NCI-H524 (cell line): Measurements from ENCODE around the gene SEMG2.
A peak's percentile ranks its signal among the peaks of the same experiment; 100 is the strongest.

ENCODE experiments used
- DNase-seq, 2 experiments: peaks; one replicate each; lab custom pipeline; 2025; lab: John Stamatoyannopoulos, UW

Gene SEMG2, protein sequence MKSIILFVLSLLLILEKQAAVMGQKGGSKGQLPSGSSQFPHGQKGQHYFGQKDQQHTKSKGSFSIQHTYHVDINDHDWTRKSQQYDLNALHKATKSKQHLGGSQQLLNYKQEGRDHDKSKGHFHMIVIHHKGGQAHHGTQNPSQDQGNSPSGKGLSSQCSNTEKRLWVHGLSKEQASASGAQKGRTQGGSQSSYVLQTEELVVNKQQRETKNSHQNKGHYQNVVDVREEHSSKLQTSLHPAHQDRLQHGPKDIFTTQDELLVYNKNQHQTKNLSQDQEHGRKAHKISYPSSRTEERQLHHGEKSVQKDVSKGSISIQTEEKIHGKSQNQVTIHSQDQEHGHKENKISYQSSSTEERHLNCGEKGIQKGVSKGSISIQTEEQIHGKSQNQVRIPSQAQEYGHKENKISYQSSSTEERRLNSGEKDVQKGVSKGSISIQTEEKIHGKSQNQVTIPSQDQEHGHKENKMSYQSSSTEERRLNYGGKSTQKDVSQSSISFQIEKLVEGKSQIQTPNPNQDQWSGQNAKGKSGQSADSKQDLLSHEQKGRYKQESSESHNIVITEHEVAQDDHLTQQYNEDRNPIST

DNA sequence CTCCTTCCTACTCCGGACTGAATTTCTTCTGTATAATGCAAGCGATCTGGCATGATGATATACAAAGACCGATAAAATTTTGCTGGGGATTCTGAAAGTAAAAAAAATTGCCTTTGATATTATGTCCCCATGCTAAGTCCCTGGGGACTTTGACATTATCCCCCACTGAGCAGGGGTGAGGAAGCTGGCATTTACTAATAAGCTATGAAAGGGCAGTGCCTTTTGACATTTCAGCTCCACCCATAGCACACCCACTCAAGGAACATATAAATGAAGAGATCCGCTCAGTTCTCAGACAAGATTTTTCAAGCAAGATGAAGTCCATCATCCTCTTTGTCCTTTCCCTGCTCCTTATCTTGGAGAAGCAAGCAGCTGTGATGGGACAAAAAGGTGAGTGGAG, at the start of gene SEMG2:
Gene SEMG2, plus strand, starts transcription at position 298 of the 400 bp plus-strand sequence. Its CDS starts 17 bp downstream, at position 315.
- no peak for DNase-seq

DNA sequence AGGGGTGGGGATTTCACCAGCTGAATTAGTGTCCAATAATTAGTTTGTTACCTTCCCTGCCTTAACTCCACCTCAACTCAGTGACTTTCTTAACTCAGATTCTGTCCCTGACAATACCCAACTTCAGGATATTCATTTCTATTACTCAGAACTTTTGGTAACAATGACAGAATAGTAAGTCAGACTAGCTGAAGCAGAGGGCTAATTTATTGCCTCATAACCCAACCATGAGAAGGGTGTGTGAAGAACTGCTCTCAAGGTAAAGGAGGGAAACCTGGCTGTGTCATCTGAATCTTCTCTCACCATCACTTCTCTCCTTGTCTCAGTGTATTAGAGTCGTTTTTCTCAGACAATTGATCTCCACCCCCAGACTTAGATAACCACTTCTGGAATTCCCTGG, 47.7 kb upstream of the SEMG2 start:
- no peak for DNase-seq

DNA sequence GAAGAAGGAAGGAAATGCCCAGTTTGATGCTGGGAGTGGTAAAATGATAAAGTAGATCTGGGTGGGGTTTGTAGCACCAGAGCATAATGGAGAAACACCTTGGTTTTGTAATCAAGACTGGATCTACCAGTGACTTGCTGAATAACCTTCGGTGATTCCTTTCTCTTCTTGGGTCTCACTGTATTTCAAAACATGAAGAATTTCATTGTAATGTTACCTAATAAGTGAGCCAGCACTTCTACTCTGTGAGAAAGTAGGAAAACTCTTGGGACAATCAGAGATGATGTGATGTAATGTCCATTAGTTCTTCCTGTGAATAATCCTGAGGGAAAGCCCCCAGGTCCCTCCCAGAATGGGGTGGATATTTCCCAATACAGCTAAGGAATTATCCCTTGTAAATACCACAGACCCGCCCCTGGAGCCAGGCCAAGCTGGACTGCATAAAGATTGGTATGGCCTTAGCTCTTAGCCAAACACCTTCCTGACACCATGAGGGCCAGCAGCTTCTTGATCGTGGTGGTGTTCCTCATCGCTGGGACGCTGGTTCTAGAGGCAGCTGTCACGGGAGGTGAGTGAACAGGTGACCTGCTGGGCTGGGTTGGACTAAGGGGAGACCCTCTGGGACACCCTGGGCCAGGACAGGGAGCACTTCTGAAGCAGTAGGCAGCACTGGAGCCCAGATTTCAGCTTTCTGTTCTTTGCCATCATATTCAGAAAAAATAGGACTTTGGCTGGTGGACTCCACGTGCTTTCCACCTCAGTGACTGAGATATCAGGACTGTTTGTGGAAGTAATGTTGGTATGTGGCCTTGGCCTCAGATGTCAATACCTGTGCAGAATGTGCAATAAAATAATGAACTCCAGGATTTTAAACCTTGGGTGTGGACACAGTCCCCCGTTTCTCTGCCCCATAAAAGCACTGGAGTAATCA, 46.5 kb upstream of the SEMG2 start, which contains the start of gene PI3:
Gene PI3, plus strand, starts transcription at position 469 of the 931 bp plus-strand sequence. Its CDS starts 21 bp downstream, at position 490.
- DNase-seq = no peak

DNA sequence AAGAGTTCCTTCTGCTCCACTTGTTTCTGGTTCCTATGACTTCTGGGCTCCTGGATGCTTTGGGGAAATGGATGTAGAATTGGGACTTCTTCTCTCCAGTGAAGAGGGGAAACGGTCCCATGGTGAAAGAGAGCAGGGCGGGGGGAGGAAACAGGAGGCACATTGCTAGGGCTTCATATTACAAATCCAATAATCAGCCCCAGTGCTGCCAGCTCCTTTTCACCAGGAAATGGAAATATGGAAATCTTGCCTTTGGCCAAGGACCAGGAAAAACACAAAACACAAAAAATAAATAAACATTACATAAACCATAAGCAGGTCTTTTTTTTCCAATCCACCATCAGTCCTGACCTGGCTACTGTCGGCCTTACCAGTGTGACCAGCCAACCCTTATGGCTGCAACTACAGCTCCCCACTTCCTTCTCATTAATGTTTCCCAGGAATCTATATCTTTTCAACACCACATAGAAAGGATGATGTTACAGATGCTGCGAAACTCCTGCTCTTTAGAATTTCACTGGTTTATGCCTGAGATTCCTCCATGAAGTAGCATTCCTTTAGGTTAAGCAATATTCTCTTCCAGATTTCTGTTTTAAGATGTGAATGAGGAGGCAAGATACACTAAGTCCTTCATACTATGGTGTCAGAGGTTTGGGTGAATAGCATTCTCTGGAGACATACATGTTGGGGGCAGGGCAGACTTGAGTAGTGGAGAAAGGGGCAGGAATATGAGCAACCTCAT, 44.5 kb upstream of the SEMG2 start:
- DNase-seq = peak; percentile 24 to 57

DNA sequence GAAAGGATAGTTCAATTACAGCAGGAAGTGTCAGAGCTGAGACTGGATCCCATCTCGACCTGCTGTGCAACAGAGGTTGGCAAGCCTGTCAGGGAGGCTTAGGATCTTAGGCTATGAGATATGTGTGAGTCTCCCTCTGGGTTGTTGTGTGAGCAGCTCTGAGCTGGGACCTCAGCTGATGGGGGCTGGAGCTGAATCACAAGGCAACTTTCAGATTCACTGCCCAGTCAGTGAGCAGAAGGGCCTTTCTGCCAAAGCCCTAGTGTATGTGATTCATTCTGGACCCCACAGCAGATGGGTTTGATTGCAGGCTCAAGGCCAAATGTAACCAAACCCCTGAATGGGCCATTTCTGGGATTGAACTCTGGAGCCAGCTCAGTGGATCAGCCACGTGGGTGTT, 42.0 kb upstream of the SEMG2 start:
- no peak for DNase-seq

DNA sequence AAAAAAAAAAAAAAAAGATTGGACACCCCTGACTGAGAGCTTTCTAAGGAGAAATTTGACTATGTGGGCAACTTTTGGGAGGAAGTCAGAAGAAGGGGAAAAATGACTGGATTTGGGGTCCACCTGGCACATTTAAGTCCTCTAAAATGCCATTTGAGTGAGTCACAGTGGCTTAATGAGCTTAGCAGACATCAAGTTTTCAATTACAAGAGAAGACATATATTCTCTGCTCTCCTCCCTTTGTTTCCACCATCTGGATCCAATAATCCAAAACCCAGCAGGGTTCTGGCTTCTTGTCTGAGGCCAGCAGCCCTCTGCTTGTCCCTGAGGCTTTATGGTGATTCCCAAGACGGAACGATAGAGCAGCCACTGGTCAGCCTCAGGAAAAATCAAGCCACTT, 39.5 kb upstream of the SEMG2 start:
- DNase-seq = peak; percentile 6 to 42

DNA sequence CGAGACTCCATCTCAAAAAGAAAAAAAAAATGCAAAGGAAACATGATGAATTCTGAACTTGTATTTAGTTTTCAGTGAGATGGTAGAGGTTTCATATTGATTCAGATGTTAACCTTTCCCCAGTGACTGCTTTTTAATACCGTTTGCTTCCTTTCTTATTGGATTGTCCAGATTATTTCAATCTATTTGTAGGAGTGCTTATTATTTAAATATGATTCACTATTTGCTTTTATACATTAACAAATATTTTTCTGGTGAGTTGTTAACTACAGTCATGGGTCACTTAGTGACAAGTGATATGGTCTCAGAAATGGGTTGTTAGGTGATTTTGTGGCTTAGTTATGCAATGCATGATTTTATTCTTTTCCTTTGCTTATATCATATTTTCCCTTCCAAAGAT, 38.1 kb upstream of the SEMG2 start:
- no peak for DNase-seq

DNA sequence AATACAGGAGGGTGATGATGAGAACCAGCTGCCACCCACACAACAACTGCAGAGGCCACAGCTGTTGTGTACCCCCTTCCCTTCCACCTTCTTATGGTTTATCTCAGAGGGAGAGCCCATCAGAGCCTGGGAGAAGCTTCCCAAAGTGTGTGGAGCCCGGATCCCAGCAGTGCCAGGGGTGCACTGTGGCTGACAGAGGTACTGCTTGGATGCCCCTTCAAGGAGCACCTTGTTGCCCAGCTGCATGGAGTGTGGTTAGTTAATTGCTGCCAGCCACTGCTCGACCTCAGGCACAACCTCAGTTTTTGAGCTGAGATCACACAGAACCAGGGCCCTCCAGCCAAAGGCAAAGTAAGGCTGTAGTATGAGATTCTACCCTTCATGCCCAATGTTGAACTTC, 33.5 kb upstream of the SEMG2 start:
- DNase-seq = no peak

DNA sequence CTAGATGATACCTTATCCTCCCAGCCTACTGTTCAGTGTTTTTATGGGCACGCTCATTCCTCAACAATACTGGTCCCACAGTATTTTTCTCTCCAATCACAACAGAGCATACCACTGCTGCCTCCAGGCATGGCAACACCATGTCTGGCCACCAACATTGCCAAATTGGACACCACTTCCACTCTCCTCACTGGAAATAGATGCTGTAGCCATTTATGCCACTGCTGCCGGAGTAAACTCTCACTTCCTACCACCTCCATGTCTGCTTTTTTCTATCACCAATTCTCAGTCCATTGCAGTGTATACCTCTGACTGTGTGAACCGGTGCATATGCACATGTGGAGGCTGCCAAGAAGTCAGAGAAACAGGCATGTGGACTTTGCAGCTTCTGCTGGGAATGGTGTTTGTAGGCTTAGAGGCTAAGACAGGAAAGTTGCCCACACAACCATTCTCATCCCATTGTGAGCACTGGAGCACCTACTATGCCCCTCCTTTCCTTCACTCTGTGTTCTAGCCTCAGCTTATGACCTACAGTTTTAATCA, 32.0 kb upstream of the SEMG2 start:
- no peak for DNase-seq

DNA sequence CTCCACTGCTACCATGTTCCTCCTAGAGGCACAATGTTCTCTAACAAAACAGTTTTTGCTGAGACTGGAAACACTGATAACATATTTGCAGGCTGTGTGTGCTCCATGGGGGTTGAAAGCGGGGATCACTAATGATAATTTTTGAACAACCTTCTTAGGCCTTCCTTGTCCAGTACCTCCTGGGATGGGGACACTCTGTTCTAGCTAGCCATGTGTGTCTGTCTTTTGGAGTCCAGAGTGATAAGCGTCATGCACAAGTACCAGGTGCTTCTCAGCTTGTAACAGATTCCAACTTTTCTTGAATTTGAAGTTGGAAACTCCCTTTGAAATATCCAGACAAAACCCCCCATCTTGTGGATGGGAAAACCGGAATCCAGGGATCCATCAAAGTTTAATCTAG, 31.3 kb upstream of the SEMG2 start:
- no peak for DNase-seq

DNA sequence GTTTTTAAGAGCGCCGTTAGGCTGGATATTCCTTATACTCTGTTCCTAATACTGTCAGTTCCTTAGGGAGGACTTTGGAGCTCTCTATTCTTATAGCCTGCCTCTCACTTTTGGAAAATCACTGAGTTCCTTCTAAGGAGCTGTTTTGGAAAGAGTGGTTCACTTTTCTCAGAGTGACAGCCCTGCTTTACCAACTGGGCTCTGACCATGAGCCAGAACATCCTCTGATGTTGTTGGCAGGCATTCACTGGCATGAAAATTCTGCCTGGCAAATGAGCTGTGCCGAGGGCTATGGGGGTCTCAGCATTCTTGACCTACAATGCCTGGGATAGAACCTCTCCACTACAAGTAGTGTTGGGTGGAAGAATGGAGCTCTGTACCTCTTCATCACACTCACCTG, 29.2 kb upstream of the SEMG2 start:
- no peak for DNase-seq

DNA sequence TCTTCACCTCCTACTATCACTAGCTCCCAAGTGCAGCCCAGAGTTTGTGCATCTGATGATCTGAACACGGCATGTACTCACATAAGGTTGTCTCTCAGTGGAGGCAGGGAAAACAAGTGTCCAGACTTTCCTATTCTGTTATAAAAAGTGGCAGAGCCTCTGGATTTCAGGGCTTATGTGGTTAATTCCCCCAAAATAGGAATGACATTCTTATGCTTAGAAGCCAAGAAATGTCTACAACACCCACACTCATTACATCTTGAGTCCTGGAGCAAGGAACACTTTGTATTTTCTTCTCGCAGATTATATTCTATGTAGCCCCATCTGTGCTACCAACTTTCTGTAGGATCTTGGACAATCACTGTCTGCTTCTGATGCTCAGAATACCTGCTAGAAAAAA, 27.8 kb upstream of the SEMG2 start:
- DNase-seq = no peak

DNA sequence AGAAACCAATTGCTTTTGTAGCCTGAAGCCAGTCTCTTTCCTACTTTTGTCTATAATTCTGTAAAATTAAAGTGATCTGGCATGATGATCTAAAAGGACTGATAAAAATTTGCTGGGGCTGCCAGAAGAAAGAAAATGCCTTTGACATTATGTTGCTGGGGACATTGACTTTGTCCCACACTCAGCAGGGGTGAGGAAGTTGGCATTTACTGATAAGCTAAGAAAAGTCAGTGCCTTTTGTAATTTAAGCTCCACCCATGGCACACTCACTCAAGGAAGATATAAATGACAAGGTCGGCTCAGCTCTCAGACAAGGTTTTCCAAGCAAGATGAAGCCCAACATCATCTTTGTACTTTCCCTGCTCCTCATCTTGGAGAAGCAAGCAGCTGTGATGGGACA, 14.4 kb upstream of the SEMG2 start, which contains the start of gene SEMG1:
Gene SEMG1, plus strand, starts transcription at position 309 of the 400 bp plus-strand sequence. Its CDS starts 21 bp downstream, at position 330.
- no peak for DNase-seq

DNA sequence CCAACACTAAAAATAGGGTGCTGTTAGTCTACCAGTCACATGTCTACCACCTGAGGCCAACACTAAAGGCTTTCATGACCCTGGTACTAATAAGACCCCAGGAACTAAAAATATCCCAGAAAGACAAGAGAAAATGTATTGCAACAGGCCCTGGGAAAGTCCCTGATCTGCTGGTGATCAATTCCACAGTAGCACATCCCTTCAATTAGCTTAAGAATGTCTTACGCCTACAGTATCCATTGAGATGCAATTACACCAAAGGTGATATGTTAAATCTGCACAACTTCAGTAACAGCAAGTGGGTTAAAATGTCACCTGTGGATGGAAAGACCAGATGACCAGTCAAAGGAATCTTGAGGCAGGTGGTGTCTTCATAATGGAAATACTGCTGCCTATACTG, 11.2 kb upstream of the SEMG2 start:
- DNase-seq = no peak

DNA sequence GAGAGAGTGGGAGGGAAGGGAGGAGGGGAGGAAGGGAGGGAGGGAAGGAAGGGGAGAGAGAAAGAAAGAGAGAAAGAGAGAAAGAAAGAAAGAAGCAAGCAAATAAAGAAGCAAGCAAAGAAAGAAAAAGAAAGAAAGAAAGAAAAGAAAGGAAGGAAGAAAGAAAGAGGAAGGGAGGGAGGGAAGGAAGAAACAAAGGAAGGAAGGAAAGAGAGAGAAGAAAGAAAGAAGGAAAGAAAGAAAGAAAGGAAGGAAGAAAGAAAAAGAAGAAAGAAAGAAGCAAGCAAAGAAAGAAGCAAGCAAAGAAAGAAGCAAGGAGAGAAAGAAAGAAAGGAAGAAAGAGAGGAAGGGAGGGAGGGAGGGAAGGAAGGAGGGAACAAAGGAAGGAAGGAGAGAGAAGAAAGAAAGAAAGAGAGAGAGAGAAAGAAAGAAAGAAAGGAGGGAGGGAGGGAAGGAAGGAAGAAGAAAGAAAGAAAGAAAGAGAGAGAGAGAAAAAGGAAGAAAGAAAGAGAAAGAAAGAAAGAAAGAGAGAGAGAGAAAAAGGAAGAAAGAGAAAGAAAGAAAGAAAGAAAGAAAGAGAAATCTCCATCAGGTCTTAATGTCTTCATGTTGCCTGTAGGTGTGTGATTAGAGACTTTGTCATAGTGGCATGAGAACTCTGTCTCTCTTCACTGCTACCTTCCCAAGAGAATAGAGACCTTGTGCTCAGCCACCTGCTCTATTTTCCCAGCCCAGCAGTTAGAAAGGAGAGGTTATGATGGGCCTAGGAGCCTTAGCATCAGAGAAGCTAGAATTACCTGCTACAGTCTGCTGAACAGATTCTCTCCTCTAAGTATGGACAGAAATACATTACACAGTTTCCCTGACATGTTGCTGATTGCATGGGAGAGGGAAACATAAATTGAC, 9.4 kb upstream of the SEMG2 start:
- no peak for DNase-seq

DNA sequence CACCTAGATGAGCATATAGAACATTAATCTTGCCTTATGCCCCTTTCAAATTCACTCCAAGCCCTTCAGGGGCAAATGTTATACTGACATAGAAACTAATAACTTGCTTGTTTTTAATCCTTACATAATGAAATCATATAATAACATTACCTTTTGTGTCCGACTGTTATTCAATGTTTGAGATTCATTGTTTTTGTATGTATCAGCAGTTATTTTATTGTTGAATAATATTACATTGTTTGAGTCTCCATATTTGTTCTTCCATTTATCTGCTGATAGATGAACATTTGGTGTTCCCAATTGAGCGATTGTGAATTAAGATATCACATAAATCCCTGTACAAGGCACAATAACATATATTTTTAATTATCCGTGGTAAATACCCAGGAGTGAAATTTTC, 8.3 kb upstream of the SEMG2 start:
- DNase-seq = no peak

DNA sequence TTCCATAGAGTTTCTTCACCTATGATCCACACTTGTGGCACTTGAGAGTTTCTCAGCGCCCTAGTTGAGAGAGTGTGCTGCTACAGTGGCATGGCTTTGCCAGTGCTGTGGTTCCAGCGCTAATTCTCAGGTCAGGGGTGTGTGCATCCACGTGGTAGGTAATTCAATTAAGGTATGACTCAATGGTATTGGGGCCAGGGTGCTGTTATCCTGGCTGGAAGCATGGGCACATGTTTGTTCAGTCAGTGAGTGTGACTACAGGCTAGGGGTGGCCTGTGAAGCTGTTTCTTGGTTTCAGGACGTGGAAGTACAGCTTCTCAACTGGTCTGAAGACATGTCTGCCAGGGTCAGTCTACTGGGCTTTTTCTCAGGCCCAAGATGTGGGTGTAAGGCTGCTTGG, 3.0 kb upstream of the SEMG2 start:
- DNase-seq = no peak

DNA sequence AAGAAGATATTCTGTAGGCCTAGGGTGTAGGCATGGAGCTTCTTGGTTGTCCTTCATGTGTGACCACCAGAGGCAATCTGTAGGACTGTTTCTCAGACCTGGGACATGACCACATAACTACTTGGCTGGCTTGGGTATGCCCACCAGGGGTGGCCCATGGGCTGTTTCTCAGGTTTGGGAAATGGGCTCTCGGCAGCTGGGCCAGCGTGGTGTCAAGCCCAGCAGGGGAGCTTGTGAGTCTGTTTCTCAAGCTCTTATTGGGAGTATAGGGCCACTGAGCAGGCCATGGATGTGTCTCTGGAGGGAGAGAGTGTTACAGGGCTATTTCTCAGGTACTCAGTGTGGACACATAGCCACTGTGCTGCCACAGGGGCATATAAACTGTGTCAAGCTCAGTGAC, 2.5 kb upstream of the SEMG2 start:
- no peak for DNase-seq

DNA sequence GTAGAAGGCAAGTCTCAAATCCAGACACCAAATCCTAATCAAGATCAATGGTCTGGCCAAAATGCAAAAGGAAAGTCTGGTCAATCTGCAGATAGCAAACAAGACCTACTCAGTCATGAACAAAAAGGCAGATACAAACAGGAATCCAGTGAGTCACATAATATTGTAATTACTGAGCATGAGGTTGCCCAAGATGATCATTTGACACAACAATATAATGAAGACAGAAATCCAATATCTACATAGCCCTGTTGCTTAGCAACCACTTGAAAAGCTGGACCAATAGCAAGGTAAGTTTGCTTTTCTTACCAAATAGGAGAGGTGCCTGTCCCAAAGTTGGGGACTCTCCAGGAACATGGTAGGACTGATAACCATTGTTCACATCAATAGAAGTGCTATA, 2.0 kb downstream of the SEMG2 start:
- DNase-seq = peak in 1 of 2 experiments; percentile 13

DNA sequence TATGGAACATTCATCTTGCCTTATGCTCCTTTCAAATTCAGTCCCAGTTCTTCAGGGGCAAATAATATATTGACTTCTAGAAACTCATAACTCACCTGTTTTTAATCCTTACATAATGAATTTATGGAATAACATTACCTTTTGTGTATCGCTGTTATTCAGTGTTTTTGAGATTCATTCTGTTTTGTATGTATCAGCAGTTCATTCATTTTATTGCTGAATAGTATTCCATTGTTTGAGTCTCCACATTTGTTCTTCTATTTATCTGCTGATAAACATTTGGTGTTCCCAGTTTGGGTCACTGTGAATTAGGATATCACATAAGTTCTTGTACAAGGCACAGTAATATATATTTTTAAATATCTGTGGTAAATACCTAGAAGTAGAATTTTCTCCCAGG, 5.1 kb downstream of the SEMG2 start:
- DNase-seq = no peak
